ENCODE data around the gene BCL6.

DNA sequence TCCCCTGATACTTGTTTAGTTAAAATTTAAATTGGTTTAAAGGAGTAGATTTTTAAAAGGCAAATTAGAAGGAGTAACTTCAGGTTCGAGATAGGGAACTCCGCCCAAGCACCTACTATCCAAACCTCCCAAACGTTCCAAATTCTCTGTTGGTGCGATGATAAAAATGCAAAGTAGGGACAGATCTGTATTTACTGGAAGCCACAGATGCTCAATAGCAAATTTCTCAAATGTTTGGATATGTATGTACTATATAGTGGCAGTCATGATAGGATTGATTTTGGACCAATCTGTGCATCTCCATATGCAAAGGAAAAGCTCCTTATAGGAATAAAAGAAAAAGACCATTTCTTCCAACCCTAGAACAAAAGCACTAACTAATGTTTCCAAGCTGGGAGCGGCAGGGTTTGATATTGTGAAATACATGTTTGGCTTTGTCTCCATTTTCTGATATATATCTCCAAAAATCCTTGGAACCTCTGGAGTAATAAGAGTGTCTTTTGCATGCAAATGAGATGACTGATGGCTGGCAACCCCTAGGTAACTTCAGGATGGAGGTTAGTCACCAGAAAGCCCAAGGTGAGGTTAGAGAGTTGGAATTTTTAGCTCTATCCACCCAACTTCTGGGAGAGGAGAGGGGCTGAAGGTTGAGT lies 58.5 kb downstream of the BCL6 start:
- no peak for TF ChIP-seq POLR2A (IDR thresholded peaks at IDR 0.05)
- TF ChIP-seq, protein P1, sequence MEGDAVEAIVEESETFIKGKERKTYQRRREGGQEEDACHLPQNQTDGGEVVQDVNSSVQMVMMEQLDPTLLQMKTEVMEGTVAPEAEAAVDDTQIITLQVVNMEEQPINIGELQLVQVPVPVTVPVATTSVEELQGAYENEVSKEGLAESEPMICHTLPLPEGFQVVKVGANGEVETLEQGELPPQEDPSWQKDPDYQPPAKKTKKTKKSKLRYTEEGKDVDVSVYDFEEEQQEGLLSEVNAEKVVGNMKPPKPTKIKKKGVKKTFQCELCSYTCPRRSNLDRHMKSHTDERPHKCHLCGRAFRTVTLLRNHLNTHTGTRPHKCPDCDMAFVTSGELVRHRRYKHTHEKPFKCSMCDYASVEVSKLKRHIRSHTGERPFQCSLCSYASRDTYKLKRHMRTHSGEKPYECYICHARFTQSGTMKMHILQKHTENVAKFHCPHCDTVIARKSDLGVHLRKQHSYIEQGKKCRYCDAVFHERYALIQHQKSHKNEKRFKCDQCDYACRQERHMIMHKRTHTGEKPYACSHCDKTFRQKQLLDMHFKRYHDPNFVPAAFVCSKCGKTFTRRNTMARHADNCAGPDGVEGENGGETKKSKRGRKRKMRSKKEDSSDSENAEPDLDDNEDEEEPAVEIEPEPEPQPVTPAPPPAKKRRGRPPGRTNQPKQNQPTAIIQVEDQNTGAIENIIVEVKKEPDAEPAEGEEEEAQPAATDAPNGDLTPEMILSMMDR (IDR thresholded peaks at IDR 0.05), result no peak
- TF ChIP-seq POLR2AphosphoS5 (IDR thresholded peaks at IDR 0.05), result no peak
- TF ChIP-seq EP300 (IDR thresholded peaks at IDR 0.05), result no peak
